Daoy (cell line): ENCODE data around the gene TTC21A. TPM values are rescaled to one million over a fixed set of nuclear protein-coding genes. Genes with fewer than 3 reads are reported as not detected.

Source experiments
- DNase-seq: peaks from one replicate; pipeline ENCODE4 v3.0.0-alpha.2; 2015; ENCODE audit warnings: low read depth
- total RNA-seq: library from RNA; depleted of rRNA; stranded (reverse); fragments of >200 nt; shearing (Covaris generic); gene quantifications from 2 replicates; pipeline ENCODE4 v1.2.3, GENCODE V29; 2014

TTC21A gene
- total RNA-seq, 1 experiment from 2014 or later, result 0.17 TPM

DNA sequence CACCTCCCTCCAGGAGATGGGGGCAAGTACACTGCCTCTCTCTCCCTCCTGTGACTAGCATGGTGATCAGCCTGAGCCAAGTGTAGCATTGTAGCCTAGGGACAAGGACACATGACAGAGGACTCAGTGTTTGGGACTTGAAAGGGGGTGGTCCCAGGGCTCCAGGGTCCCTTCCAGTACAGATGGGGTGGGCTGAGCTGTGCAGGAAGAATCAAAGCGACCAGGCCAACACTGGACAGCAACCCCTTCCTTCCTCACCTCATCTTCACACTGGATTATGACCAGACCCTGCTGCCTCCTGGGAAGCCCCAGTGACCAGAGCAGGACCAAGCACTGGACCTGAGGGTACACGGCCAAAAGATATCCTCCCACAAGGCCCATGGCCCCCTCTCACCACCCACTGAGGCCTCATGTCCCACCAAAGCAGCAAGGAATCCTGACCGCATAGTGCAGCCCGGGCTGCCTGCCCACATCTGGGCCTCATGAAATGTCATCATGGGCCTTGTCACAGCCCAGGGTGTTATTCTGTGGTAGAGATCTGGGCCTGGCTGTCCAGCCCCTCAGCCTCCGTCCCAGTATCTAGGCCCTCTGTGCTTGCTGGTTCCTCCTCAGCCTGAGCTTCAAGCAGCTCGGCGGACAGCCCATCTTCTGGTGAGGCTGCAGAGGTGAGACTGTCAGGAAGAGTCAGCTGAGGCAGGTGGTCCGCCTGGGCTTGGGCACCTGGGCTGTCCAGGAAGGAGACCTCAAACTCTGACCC, 9.6 kb upstream of the TTC21A start:
- no peak for DNase-seq

DNA sequence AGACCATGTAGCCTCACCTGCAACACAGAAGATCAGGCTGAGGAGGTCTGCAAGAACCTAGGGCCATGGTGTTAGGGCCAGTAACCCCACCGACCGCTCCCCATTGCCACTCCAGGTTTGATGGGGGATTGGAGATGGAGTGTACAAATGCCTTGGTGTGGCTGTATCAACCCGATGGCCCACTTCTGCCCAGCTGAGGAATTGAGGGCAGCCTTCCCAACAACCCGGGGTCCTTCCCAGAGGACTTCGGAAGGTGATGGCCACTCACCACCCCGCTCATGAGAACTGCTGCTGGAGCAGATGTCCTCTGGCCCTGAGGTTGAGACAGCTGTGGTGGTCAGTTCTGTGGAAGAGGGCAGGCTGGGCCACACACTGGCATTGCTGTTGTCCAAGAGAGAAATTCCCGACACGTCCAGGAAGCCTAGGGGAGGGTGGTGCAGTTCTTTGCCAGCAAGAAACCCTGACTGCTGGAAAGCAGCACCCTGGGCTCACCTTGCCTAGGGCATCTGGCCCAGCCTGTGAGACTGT, 8.9 kb upstream of the TTC21A start:
- DNase-seq, result no peak

DNA sequence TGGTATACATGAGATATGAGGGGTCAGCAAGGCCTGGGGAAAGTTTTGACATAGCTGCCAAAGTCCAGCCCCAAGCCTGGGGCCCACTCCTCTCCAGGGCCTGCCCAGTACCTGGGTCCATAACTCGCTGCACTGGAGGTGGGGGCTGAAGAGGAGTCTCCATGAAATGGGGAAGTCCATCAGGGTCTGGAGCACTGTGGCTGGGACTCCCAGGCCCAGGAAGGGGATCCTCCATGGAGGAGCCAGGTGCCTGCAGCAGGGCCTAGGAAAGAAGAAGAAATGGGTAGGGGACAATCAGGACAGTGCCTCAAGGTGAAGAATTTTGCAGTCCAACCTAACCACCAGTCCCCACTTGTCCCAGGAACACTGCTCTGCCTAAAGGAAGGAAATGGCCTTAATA, 8.2 kb upstream of the TTC21A start:
- no peak for DNase-seq

DNA sequence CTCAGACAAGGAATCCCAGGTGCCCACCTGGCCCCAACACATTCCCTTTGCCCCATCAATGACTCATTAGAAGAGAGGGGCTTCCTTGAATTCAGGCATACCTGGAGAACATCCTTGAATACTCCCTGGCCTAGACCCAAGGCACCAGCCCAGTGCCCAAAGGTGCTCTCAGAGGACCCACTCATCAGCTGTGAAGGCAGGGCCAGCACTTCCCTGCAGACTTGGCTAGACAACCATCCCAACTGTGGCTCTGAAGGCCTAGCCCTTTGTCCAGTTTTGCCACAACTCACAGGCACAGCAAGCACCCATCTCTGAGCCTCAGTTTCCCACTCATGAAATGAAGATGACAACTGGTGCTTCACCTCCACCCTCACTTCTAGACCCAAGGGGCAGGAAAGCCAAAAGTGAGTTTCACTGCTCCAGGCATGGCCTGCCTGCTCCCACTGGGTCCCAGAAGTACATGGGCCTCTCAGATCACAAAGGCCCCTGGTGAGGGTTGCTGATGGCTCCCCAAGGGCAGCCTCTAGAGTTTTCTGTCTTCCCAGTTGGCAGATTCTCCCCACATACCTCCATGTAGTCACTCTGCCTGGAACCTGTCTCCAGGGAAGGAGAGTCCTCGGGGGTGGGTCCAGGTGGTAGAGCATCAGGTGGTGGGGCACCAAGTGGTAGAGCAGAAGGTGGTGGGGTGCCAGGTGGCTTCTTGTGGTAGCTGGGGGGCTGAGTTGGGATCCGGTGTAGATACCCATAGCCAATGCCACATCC, 7.6 kb upstream of the TTC21A start:
- no peak for DNase-seq

DNA sequence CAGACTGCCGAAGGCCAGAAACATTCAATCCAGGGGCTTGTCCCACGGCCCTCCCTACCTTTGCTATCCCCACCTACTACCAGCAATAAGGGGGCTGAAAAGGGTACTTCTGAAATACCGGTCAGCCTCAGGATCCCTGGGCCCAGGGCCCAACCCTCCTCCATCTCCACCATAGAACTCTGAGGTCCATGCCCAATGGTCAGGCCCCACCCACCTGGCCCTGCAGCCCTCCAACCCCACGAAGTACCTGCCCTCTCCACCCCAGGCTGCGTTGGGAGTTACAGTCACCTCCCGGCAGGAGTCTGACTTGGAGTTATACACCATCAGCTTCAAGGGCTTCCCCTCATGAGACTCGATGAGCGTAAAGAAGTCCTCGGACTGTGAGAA, 7.0 kb upstream of the TTC21A start:
- DNase-seq, result no peak

DNA sequence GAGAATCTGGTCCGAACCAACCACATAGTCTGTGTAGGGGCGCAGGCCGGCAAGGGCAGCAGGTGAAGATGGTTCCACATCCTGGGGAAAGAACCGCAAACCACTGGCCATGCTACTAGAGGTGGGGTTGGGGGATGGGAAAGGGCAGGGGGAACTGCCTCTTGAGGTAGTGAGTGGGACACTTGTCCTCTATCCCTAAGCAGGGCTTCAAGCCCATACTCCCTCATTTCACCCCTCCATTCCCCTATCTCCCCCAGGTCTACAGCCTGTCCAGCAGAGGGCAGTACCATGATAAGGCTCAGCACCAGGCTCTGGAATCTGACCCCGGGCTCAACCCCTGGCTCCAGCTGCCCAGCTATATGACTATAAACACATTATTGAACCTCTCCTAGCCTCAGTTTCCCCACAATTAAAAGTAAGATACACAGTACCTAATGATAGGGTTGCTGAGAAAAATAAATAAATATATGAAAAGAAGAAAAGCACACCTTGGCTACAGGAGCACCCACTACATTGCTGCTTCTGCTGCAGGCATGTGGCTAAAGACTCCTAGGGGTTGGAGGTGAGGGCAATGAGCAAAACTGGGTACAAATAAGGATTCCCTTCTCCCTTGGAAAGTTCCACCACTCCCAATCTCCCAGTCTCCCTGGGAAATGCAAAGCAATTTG, 6.3 kb upstream of the TTC21A start:
- peak; percentile 28 for DNase-seq

DNA sequence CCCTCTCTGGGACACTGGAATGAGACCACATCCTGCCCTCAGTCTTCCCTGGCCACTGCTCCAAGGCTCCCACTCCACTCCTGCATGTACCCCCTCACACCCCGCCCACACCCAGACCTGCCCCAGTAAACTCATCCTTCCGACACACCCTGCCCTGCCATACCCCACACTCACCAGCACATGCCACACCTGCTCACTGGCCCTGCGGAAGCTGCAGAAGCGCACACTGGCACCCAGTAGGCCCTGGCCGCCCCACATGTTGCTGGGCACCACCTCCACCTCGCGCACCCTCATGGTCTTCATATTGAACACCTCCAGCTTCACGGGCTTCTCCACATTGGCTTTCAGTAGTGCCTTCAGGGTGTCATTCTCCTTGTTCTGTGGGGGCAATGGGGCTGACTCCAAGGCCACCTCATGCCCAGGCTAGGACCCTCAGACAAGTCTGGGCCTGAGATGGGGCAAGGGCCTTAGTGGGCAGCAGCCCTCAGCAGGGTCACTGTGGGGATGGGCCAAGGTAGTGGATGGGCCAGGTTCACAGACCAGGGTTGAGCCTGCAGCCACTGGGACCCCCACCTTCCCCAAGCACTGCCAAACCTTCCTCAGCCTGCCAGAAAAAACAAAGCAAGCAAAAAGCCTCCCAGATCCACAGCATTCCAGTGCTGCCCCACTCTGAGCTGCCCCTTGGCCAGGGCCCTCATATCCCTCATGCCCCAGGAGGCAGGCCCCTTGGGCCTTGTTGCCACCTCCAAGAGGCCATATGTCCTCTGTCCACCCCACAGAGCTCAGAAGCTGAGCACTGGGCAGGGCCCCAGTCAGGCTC, 4.8 kb upstream of the TTC21A start:
- DNase-seq, result no peak

DNA sequence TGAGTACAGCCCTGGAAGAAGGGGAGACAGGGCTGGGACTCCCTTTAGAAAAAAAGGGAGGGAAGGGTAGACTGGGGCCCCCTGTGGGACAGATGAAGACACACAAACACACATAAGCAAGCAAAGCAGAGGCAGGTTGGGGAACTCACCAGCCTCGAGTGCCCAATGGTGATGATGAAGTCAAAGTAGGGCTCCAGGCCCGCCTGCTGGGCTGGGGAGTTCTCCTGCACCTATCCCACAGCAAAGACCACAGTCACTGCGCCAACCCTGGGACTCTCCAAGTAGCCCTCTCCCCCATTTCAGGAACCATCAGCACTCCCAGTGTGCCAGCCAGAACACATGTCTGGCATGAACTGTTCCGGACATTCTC, 4.2 kb upstream of the TTC21A start:
- no peak for DNase-seq

DNA sequence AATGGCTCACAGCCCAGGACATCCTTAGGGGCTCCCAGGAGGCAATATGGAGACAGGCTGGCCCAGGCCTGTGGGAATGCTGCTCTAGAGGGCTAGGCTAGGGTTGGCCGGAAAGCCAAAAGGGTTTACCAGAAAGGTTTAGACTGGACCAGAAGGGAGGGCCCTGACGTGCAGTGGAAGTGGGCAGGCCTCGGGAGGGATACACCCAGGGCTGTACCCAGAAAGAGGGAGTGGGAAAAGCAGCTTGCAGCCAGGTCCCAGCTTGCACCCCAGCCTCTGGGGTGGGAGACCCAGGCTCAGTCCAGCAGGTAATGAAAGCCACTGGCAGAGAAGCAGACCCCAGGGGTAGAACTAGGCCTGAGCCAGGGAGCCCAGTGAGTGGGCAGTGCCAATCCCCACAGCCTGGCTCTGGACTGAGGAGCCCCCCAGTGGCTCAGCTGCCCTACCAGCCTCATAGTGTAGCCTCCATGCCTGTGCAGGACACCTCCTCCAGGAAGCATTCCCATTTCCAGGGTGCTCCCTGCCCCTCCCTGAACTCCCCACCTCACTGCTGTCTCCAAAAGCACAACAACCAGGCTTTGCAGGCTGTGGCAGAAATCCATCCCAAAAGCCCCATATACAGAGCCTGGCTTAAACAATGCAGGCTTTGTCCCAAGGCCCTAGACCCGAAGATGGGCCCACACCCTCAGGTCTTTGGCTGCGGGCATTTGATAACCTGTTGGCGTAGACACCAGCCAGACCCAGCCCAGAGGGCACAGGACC, 3.5 kb upstream of the TTC21A start:
- DNase-seq, result no peak

DNA sequence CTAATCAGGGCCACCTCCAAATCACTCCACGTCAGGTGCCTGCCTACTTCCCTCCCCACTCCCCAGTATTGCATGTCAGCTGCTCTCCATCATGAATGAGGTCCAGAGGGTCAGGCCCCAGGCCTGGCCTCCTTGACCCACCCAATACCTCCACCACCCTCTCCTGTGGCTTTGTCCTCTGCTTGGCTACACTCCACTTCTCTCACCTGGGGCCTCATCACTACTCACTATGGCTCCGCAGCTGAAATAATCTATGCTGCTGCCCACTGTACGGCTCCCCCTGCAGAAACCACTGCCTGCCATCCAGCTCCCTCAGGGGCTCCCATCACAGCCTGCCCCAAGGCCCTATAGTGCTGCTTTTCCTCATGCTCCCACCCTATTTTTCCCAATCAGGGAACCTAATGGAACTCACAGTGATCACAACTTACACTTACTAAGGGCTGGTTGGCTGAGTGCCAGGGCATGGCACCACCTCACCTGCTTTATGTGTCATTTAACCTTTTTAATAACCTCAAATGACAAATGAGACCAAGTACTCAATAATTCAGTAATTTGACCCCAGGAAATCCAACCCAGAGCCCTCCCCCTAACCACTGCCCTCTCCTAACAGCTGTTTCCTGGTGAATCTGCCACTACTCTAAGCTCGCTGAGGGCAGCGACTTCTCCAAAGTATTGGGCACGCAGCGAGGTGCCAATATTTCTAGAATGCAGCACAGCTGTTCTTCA, 2.4 kb upstream of the TTC21A start:
- DNase-seq, result no peak

DNA sequence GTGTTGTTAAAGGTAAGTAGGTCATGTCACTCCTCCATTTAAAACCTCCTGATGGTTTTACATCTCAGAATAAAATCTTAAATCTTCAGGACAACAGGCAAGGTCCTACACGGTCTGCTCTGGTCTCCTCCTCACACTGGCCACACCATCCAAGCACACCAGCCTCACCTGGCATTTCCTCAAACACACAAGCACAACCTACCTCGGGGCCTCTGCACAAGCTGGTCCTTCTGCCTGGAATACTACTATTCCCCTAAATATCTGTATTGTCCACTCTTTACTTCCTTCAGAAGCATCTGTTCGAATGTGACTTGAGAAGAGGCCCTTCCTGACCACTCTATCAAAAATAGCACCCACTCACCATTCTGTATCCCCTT, 1.8 kb upstream of the TTC21A start:
- no peak for DNase-seq

DNA sequence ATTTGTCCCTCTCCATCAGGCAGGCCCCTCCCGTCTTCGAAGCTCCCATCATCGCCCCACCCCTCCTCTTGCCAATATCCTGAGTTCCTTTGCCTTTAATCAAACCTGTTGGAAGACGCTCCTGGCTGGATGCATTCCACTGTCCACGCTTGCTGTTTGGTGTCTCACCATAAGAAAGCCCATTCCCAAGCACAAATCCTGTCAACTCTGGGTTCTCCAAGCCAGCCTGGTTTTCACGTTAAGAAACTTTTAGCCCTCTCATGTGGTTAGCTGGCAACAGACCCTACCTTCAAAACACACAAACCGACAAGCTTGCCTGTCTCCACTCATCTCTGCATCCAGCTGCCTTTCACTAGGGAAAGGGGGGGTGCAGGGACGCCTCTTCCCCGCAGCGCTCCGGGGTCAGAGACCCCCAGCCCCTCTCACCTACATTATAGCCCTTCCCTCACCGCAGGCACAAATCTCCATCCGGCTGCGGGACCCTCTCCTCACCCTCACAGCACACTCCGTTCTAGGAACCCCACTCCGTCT, 1.1 kb upstream of the TTC21A start:
- no peak for DNase-seq

DNA sequence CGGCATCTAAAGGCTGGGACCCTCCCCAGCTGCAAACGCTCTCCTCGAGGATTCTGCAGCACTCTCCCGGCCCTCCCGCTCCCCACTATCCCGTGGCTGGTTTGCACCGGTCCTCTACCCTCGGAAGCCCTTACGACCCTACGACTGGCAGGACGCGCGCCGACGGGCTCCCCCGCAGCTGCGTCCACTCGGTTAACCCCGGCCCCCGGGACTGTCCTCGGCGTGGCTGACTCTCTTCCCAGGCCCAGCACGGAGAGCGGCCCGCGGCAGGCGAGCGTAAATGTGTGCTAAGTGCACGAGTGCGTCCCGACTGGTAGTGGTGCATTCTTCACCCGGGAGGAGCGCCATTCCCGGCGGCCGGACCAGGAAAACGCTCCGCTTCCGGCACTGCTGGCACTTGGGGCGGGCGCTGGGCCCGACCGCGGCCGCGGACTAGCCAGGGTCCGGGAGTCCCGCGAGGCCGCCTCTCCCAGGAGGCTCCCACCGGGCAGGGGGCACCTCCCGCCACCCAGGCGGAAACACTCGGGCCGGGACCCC, 561 bp upstream of the TTC21A start:
- DNase-seq, result peak; percentile 55

DNA sequence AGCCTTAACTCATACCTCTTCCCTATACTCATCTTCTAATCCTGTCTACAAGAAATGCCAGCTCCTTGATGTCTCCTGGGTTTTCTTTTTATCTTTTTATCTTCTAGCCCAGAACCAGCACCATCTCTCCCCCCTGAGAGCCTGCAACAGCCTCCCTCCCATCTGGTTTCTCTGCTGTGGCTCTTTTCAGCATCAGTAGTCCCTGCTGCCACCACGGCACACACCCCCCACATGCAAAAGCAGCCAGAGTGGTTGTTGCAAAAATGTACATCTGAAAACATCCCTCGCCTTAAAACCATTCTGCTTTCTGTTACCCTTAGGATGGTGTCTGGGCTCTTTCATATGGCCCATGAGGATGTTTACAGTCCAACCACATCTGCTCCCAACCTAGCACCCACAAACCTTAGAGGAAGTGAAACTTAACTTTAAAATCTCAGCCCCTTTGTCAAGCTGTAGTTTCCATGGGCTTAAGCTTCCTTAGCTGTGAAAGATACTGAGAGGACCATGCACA, 775 bp downstream of the TTC21A start:
- DNase-seq, result no peak

DNA sequence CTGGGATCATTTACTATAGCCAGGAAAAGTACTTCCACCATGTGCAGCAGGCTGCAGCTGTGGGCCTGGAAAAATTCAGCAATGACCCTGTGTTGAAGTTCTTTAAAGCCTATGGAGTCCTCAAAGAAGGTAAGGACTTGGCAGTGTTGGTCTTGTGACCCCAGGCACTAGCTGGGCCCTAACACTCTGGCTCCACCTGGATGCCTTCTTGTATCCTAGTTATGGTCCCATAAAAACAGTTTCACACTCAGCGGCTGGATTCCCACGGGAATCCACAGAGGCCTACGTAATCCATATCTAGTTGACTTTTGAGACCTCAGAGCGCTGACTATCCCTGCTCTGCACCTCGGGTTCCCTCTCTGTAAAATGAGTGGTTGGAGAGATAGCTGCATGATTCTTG, 1.6 kb downstream of the TTC21A start:
- no peak for DNase-seq

DNA sequence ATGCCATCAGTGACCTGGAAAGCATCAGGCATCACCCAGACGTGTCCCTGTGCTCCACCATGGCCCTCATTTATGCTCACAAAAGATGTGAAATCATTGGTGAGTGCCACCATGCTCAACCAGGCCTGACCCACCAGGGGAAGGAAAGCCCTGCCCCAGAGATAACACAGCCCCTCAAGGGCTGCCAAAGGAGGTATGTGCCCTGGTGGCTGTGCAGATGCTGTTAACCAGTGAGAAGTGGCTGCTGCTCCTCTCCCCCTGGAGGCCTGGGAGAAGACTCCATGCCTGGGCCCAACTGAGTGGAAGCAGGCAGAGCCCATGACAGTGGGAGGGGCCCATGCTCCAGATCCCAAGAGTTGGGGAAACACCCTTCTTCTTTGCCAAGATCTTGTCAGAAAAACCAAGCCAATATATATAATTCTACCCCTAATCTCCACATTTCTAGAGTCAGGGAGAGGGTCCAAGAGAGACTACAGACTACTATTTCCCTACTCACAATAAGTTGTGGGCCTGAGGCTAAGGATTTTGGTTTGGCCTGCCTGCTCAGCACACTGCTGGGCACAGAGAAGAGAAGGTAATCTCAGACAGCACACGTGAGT, 2.7 kb downstream of the TTC21A start:
- no peak for DNase-seq

DNA sequence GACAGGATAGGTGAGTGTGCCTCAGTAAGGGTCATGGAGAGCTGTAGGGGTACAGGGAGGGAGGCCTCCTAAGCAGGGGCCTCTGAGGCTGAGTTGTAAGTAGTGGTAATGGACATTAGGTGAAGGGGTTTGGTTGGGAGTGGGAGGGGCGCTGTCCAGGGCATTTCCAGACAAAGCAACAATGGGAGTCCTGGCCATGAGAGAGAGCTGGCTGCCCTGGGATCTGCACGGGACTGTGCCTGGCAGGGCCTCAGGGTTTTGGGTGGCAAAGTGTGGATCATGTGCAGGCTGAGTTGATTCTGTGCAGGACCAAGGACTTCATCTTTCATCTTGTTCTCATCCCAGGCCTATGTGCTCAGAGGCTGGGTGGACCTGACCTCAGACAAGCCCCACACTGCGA, 4.6 kb downstream of the TTC21A start:
- DNase-seq, result no peak

DNA sequence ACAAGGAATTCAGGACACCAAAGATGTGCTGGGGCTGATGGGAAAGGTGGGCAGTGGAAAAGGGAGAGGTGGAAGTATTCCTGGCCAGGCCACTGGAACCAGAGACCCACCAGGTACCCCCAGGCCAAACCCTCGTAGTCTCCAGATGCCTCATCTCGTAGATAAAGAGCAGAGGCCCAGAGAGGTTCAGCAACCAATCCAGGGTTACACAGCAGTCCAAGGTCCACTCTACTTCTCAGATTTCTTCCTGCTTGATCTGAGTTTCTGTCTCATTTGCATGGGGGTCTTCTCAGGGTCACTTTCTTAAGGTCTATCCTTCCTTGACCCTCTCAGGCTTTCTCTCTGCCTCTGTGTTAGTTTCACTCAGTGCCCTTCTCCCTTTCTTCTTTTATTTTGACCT, 5.1 kb downstream of the TTC21A start:
- DNase-seq, result no peak

DNA sequence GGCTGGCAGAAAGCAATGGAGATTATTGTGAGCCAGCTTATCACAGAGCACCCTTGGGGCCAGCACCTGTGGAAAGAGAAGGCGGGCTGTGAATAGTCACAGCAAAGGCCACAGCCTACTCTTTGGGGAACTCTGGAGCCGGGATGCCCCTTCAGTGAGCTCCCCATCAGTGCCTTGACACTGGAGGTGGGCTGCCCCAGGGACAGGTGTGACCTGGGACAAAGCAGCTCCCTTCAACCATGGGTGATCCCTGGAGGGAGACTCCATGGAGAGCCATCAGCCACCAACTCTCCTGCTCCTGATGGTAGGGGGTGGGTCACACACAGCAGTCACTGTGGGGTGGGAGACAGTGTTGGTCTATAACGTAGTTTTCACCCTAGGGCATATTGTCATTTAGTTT, 5.8 kb downstream of the TTC21A start:
- no peak for DNase-seq
